MM.1S (cell line): ENCODE measurements around the gene CD300A.

Experiments used
- EZH2phosphoT487 ChIP-seq: fragments of 300-600 bp; sonication (generic); IDR thresholded peaks from 2 replicates; pipeline ENCODE4 v1.6.1; 2018; ENCODE audit warnings: antibody characterized with exemption, low read length
- TF ChIP-seq, protein P1 (sequence below): fragments of 300-600 bp; sonication (generic); IDR thresholded peaks from 2 replicates; pipeline ENCODE4 v1.5.1; 2016; ENCODE audit warnings: antibody characterized with exemption, low read length, mixed read lengths

- TF ChIP-seq, protein P1, sequence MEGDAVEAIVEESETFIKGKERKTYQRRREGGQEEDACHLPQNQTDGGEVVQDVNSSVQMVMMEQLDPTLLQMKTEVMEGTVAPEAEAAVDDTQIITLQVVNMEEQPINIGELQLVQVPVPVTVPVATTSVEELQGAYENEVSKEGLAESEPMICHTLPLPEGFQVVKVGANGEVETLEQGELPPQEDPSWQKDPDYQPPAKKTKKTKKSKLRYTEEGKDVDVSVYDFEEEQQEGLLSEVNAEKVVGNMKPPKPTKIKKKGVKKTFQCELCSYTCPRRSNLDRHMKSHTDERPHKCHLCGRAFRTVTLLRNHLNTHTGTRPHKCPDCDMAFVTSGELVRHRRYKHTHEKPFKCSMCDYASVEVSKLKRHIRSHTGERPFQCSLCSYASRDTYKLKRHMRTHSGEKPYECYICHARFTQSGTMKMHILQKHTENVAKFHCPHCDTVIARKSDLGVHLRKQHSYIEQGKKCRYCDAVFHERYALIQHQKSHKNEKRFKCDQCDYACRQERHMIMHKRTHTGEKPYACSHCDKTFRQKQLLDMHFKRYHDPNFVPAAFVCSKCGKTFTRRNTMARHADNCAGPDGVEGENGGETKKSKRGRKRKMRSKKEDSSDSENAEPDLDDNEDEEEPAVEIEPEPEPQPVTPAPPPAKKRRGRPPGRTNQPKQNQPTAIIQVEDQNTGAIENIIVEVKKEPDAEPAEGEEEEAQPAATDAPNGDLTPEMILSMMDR: no peak
- TF ChIP-seq EZH2phosphoT487: no peak
These were observed 30.6 kb upstream of the CD300A start for GRCh38 chr17:74435775-74436359.
